Parathyroid adenoma (tissue), 2 donors: ENCODE data around the gene FAM171A2.

Experiments
- H2AFZ ChIP-seq: fragments of 300-600 bp; sonication (generic); one replicate; pipeline ENCODE4 v1.7.0; 2017; ENCODE audit warnings: antibody characterized with exemption, mild to moderate bottlenecking
- H3K27ac ChIP-seq: fragments of 300-600 bp; sonication (generic); one replicate; pipeline ENCODE4 v1.7.0; 2017
- H3K27me3 ChIP-seq: fragments of 300-600 bp; sonication (generic); one replicate; pipeline ENCODE4 v1.7.0; 2017; ENCODE audit warnings: low read length; ENCODE audit not compliant: control insufficient read depth, insufficient read depth
- H3K36me3 ChIP-seq: fragments of 300-600 bp; sonication (generic); one replicate; pipeline ENCODE4 v1.7.0; 2017; ENCODE audit warnings: low read length; ENCODE audit not compliant: control insufficient read depth, insufficient read depth
- H3K4me1 ChIP-seq: fragments of 300-600 bp; sonication (generic); one replicate; pipeline ENCODE4 v1.7.0; 2017; ENCODE audit warnings: control low read depth
- H3K4me2 ChIP-seq: fragments of 300-600 bp; sonication (generic); one replicate; pipeline ENCODE4 v1.7.0; 2017; ENCODE audit warnings: low read length
- H3K4me3 ChIP-seq: fragments of 300-600 bp; sonication (generic); one replicate; pipeline ENCODE4 v1.7.0; 2017; ENCODE audit warnings: low read depth, low read length
- H3K79me2 ChIP-seq: fragments of 300-600 bp; sonication (generic); one replicate; pipeline ENCODE4 v1.7.0; 2017; ENCODE audit warnings: control low read depth
- H3K9ac ChIP-seq: fragments of 300-600 bp; sonication (generic); one replicate; pipeline ENCODE4 v1.7.0; 2017; ENCODE audit warnings: mild to moderate bottlenecking
- H3K9me3 ChIP-seq: fragments of 300-600 bp; sonication (generic); one replicate; pipeline ENCODE4 v1.7.0; 2017; ENCODE audit warnings: low read length; ENCODE audit not compliant: control insufficient read depth
- CTCF ChIP-seq: fragments of 300-600 bp; sonication (generic); IDR thresholded peaks from one replicate; pipeline ENCODE4 v1.7.0; 2017; ENCODE audit warnings: antibody characterized with exemption, mild to moderate bottlenecking
- donor health status: primary hyperparathyroidism.

FAM171A2 gene

GRCh38 chr17:44380767-44381166 lies 17.1 kb upstream of the FAM171A2 start:
- no peak overlapping the region for H3K9ac ChIP-seq
- no peaks in the 10 kb centered on the region for H3K9me3 ChIP-seq
- H3K4me3 ChIP-seq: no peak overlapping the region
- H3K4me2 ChIP-seq: no peak overlapping the region
- TF ChIP-seq CTCF: no peak
- H3K36me3 ChIP-seq: no peaks in the 10 kb centered on the region
- H2AFZ ChIP-seq: no peak overlapping the region
- H3K4me1 ChIP-seq: peaks cover 8% of the 10 kb centered on the region
- H3K27ac ChIP-seq: no peak overlapping the region
- no peaks in the 10 kb centered on the region for H3K27me3 ChIP-seq
- H3K79me2 ChIP-seq: no peaks in the 10 kb centered on the region

GRCh38 chr17:44379887-44380286 lies 16.2 kb upstream of the FAM171A2 start:
- no peak overlapping the region for H3K4me2 ChIP-seq
- no peak for TF ChIP-seq CTCF
- H3K36me3 ChIP-seq: no peaks in the 10 kb centered on the region
- H3K9me3 ChIP-seq: no peaks in the 10 kb centered on the region
- no peak overlapping the region for H3K4me3 ChIP-seq
- H3K4me1 ChIP-seq: peaks cover 16% of the 10 kb centered on the region
- no peaks in the 10 kb centered on the region for H3K27me3 ChIP-seq
- H3K79me2 ChIP-seq: no peaks in the 10 kb centered on the region
- H3K9ac ChIP-seq: no peak overlapping the region
- no peak overlapping the region for H2AFZ ChIP-seq
- no peak overlapping the region for H3K27ac ChIP-seq

- H3K4me1 ChIP-seq: peaks cover 16% of the 10 kb centered on the region
- no peak overlapping the region for H3K9ac ChIP-seq
- no peaks in the 10 kb centered on the region for H3K36me3 ChIP-seq
- no peak for TF ChIP-seq CTCF
- H3K9me3 ChIP-seq: no peaks in the 10 kb centered on the region
- H3K27me3 ChIP-seq: no peaks in the 10 kb centered on the region
- no peak overlapping the region for H3K27ac ChIP-seq
- no peak overlapping the region for H3K4me2 ChIP-seq
- no peak overlapping the region for H2AFZ ChIP-seq
- no peak overlapping the region for H3K4me3 ChIP-seq
- no peaks in the 10 kb centered on the region for H3K79me2 ChIP-seq
Measured at GRCh38 chr17:44378171-44378705, 14.6 kb upstream of the FAM171A2 start.

- no peaks in the 10 kb centered on the region for H3K9me3 ChIP-seq
- no peak overlapping the region for H3K9ac ChIP-seq
- H3K4me1 ChIP-seq: peaks cover 16% of the 10 kb centered on the region
- H3K27ac ChIP-seq: no peak overlapping the region
- no peak overlapping the region for H3K4me2 ChIP-seq
- TF ChIP-seq CTCF: no peak
- peak overlapping the region; percentile 64 for H2AFZ ChIP-seq
- no peak overlapping the region for H3K4me3 ChIP-seq
- H3K27me3 ChIP-seq: no peaks in the 10 kb centered on the region
- H3K79me2 ChIP-seq: no peaks in the 10 kb centered on the region
- no peaks in the 10 kb centered on the region for H3K36me3 ChIP-seq
Measured at GRCh38 chr17:44376779-44377178, 13.1 kb upstream of the FAM171A2 start.

- TF ChIP-seq CTCF: peak; percentile 34
- Histone ChIP-seq H3K4me1 (peaks cover 16% of the 10 kb centered on the region), H3K9ac (no peak overlapping the region), H3K27ac (peak overlapping the region; percentile 81), H3K79me2 (no peaks in the 10 kb centered on the region), H2AFZ (peak overlapping the region; percentile 64), H3K4me2 (no peak overlapping the region), H3K9me3 (no peaks in the 10 kb centered on the region), H3K27me3 (no peaks in the 10 kb centered on the region), H3K4me3 (no peak overlapping the region), H3K36me3 (no peaks in the 10 kb centered on the region)
Measured at GRCh38 chr17:44376124-44376523, 12.5 kb upstream of the FAM171A2 start.
